Neural cell (in vitro differentiated cells): ENCODE results near the gene TNC. TPM values are rescaled to one million over a fixed set of nuclear protein-coding genes. Genes with fewer than 3 reads are reported as not detected.

Experiments
- H2AFZ ChIP-seq: fragments of 200-600, 300-800 bp; sonication (generic), shearing (Covaris generic); 2 replicates; pipeline ENCODE4 v1.6.0; 2014; ENCODE audit warnings: low read depth, mild to moderate bottlenecking, antibody characterized with exemption, low read length, moderate library complexity
- H3F3A ChIP-seq: fragments of 200-600 bp; shearing (Covaris generic); 2 replicates; pipeline ENCODE4 v1.6.1; 2016; ENCODE audit warnings: mild to moderate bottlenecking, moderate library complexity, mixed read lengths, antibody characterized with exemption, low read length; ENCODE audit not compliant: insufficient read depth, poor library complexity, severe bottlenecking
- H3K27ac ChIP-seq: fragments of 200-600, 300-800 bp; sonication (generic), shearing (Covaris generic); 2 replicates; pipeline ENCODE4 v1.5.1; 2014; ENCODE audit warnings: mild to moderate bottlenecking, low read length, moderate library complexity
- H3K27me3 ChIP-seq: fragments of 300-800, 200-600 bp; sonication (generic), shearing (Covaris generic); 2 replicates; pipeline ENCODE4 v1.6.0; 2014; ENCODE audit warnings: mild to moderate bottlenecking, low read depth, low read length, moderate library complexity; ENCODE audit not compliant: insufficient read depth
- H3K36me3 ChIP-seq: fragments of 300-800, 200-600 bp; sonication (generic), shearing (Covaris generic); 2 replicates; pipeline ENCODE4 v1.5.1; 2014; ENCODE audit warnings: mild to moderate bottlenecking, antibody characterized with exemption, low read length, moderate library complexity; ENCODE audit not compliant: insufficient read depth
- H3K4me2 ChIP-seq: fragments of 300-800, 200-600 bp; sonication (generic), shearing (Covaris generic); 2 replicates; pipeline ENCODE4 v1.6.0; 2014; ENCODE audit warnings: mild to moderate bottlenecking, low read length
- H3K4me3 ChIP-seq: fragments of 300-800, 200-600 bp; sonication (generic), shearing (Covaris generic); 2 replicates; pipeline ENCODE4 v1.5.1; 2014; ENCODE audit warnings: mild to moderate bottlenecking, low read length, moderate library complexity
- H3K79me2 ChIP-seq: fragments of 200-600 bp; shearing (Covaris generic); replicated peaks from 2 replicates; pipeline ENCODE4 v1.6.0; 2014; ENCODE audit warnings: mild to moderate bottlenecking, low read length, moderate library complexity; ENCODE audit not compliant: insufficient read depth
- H3K9ac ChIP-seq: fragments of 300-800, 200-600 bp; sonication (generic), shearing (Covaris generic); 2 replicates; pipeline ENCODE4 v1.6.1; 2016; ENCODE audit warnings: mild to moderate bottlenecking, low read length, mixed read lengths
- H3K9me2 ChIP-seq: fragments of 200-600 bp; shearing (Covaris generic); 2 replicates; pipeline ENCODE4 v1.6.1; 2016; ENCODE audit warnings: mild to moderate bottlenecking, low read length, mixed read lengths; ENCODE audit not compliant: insufficient read depth
- H3K9me3 ChIP-seq: fragments of 200-600, 300-800 bp; sonication (generic), shearing (Covaris generic); 2 replicates; pipeline ENCODE4 v1.6.1; 2016; ENCODE audit warnings: mild to moderate bottlenecking, mixed run types, low read length, moderate library complexity, mixed read lengths
- H4K20me1 ChIP-seq: fragments of 200-600 bp; shearing (Covaris generic); 2 replicates; pipeline ENCODE4 v1.6.1; 2016; ENCODE audit warnings: mild to moderate bottlenecking, mixed run types; ENCODE audit not compliant: insufficient read depth
- EP300 ChIP-seq: fragments of 450-650 bp; conservative IDR thresholded peaks from 2 replicates; pipeline ENCODE4 v1.6.1; 2014; ENCODE audit warnings: antibody characterized with exemption, mild to moderate bottlenecking, moderate library complexity; ENCODE audit not compliant: poor library complexity, severe bottlenecking
- EZH2 ChIP-seq: fragments of 200-600, 300-800 bp; shearing (Covaris generic), sonication (generic); IDR thresholded peaks from 2 replicates; pipeline ENCODE4 v1.6.1; 2014; ENCODE audit warnings: antibody characterized with exemption, low read length, borderline replicate concordance, mild to moderate bottlenecking; ENCODE audit not compliant: insufficient read depth, poor library complexity, severe bottlenecking
- MXI1 ChIP-seq: fragments of 450-650 bp; conservative IDR thresholded peaks from 2 replicates; pipeline ENCODE4 v1.6.1; 2014; ENCODE audit warnings: antibody characterized with exemption, mild to moderate bottlenecking; ENCODE audit not compliant: poor library complexity, severe bottlenecking
- POLR2AphosphoS5 ChIP-seq: IDR thresholded peaks from 2 replicates; pipeline ENCODE4 v1.6.1; 2012
- RAD21 ChIP-seq: fragments of 450-650 bp; conservative IDR thresholded peaks from 2 replicates; pipeline ENCODE4 v1.6.1; 2014; ENCODE audit warnings: antibody characterized with exemption, mild to moderate bottlenecking, moderate library complexity
- SMC3 ChIP-seq: fragments of 450-650 bp; conservative IDR thresholded peaks from 2 replicates; pipeline ENCODE4 v1.6.1; 2014; ENCODE audit warnings: antibody characterized with exemption, mild to moderate bottlenecking, moderate library complexity; ENCODE audit not compliant: poor library complexity
- TAF1 ChIP-seq: IDR thresholded peaks from 2 replicates; pipeline ENCODE4 v1.6.1; 2012; ENCODE audit warnings: low read depth
- polyA plus RNA-seq: library from polyadenylated mRNA; depleted of rRNA; stranded (reverse); fragments of >200 nt; gene quantifications from 2 replicates; pipeline ENCODE4 v1.2.3, GENCODE V29; 2014
- TF ChIP-seq, protein P1 (sequence below): fragments of 450-650 bp; IDR thresholded peaks from 2 replicates; pipeline ENCODE4 v1.5.1; 2014; ENCODE audit warnings: antibody characterized with exemption, mild to moderate bottlenecking, moderate library complexity; ENCODE audit not compliant: poor library complexity, severe bottlenecking
- TF ChIP-seq, protein P2 (sequence below): IDR thresholded peaks from 2 replicates; pipeline ENCODE4 v1.6.1; 2012; ENCODE audit warnings: borderline replicate concordance

The TNC gene
- polyA plus RNA-seq, 1 donor from 2014 or later, result 2.1 TPM

DNA sequence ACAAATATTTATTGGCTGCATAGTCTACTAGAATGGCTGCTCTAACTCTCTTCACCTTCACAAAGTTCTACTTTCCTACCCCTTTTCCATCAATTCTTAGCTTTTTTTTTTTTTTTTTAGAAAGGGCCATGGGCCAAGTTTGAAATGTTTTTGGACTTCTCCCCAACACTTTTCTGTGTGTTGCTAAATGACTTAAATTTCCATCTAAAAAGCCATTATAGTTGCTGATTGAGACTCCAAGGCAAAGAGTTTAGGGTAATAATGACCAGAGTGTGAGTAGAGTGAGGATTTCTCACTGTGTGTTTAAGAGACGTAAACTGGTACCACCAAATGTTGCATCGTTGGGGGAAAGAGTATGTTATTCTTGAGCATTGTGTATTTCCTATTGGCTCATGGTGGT lies 24.4 kb downstream of the TNC start:
- Histone ChIP-seq H3F3A (no peaks in the 10 kb centered on the region), H3K4me3 (no peak overlapping the region), H3K9ac (no peak overlapping the region), H3K79me2 (no peaks in the 10 kb centered on the region), H2AFZ (no peak overlapping the region), H3K27me3 (no peaks in the 10 kb centered on the region), H3K9me2 (no peaks in the 10 kb centered on the region), H4K20me1 (no peaks in the 10 kb centered on the region), H3K9me3 (no peaks in the 10 kb centered on the region), H3K27ac (no peak overlapping the region), H3K4me2 (no peak overlapping the region), H3K36me3 (no peaks in the 10 kb centered on the region)
- TF ChIP-seq EP300, result no peak
- TF ChIP-seq, protein P1, sequence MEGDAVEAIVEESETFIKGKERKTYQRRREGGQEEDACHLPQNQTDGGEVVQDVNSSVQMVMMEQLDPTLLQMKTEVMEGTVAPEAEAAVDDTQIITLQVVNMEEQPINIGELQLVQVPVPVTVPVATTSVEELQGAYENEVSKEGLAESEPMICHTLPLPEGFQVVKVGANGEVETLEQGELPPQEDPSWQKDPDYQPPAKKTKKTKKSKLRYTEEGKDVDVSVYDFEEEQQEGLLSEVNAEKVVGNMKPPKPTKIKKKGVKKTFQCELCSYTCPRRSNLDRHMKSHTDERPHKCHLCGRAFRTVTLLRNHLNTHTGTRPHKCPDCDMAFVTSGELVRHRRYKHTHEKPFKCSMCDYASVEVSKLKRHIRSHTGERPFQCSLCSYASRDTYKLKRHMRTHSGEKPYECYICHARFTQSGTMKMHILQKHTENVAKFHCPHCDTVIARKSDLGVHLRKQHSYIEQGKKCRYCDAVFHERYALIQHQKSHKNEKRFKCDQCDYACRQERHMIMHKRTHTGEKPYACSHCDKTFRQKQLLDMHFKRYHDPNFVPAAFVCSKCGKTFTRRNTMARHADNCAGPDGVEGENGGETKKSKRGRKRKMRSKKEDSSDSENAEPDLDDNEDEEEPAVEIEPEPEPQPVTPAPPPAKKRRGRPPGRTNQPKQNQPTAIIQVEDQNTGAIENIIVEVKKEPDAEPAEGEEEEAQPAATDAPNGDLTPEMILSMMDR, result no peak
- TF ChIP-seq POLR2AphosphoS5, result no peak
- no peak for TF ChIP-seq EZH2
- no peak for TF ChIP-seq RAD21
- TF ChIP-seq, protein P2, sequence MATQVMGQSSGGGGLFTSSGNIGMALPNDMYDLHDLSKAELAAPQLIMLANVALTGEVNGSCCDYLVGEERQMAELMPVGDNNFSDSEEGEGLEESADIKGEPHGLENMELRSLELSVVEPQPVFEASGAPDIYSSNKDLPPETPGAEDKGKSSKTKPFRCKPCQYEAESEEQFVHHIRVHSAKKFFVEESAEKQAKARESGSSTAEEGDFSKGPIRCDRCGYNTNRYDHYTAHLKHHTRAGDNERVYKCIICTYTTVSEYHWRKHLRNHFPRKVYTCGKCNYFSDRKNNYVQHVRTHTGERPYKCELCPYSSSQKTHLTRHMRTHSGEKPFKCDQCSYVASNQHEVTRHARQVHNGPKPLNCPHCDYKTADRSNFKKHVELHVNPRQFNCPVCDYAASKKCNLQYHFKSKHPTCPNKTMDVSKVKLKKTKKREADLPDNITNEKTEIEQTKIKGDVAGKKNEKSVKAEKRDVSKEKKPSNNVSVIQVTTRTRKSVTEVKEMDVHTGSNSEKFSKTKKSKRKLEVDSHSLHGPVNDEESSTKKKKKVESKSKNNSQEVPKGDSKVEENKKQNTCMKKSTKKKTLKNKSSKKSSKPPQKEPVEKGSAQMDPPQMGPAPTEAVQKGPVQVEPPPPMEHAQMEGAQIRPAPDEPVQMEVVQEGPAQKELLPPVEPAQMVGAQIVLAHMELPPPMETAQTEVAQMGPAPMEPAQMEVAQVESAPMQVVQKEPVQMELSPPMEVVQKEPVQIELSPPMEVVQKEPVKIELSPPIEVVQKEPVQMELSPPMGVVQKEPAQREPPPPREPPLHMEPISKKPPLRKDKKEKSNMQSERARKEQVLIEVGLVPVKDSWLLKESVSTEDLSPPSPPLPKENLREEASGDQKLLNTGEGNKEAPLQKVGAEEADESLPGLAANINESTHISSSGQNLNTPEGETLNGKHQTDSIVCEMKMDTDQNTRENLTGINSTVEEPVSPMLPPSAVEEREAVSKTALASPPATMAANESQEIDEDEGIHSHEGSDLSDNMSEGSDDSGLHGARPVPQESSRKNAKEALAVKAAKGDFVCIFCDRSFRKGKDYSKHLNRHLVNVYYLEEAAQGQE, result no peak
- TF ChIP-seq TAF1, result no peak
- TF ChIP-seq SMC3, result no peak
- no peak for TF ChIP-seq MXI1

DNA sequence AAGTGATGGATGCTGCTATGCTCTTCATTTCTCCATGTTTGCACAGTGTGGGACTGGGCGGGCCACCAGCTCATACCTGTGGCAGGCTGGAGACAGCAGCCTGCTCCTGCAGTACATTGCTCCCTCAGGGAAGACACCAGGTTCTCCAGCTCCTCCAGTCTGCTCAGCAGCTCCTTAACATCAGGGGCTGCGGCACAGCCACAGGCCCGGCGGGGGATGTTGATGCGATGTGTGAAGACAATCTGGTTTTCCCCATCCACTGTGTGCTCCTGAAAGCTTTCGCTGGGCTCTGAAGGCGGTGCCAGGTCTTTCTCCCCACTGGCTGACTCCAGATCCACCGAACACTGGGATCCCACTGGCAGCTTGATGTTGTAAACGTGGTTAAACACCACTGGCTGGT lies 27.5 kb downstream of the TNC start:
- H3K4me2 ChIP-seq, result no peak overlapping the region
- no peaks in the 10 kb centered on the region for H3F3A ChIP-seq
- H3K4me3 ChIP-seq, result no peak overlapping the region
- no peaks in the 10 kb centered on the region for H3K27me3 ChIP-seq
- H2AFZ ChIP-seq, result no peak overlapping the region
- no peaks in the 10 kb centered on the region for H3K9me3 ChIP-seq
- no peak overlapping the region for H3K27ac ChIP-seq
- no peaks in the 10 kb centered on the region for H3K9me2 ChIP-seq
- H3K79me2 ChIP-seq, result no peaks in the 10 kb centered on the region
- TF ChIP-seq, protein P2, result no peak
- TF ChIP-seq SMC3 (no peak), EZH2 (no peak), EP300 (no peak), MXI1 (no peak), RAD21 (no peak), TAF1 (no peak), POLR2AphosphoS5 (no peak)
- TF ChIP-seq, protein P1, result no peak
- H4K20me1 ChIP-seq, result no peaks in the 10 kb centered on the region
- no peak overlapping the region for H3K9ac ChIP-seq
- no peaks in the 10 kb centered on the region for H3K36me3 ChIP-seq
